HepG2 (cell line): ENCODE results near the gene CIAO2A. TPM values are rescaled to one million over a fixed set of nuclear protein-coding genes. Genes with fewer than 3 reads are reported as not detected.

Experiments used
- CBX1 ChIP-seq: IDR thresholded peaks from one replicate; pipeline ENCODE4 v1.6.1; 2016; ENCODE audit warnings: antibody characterized with exemption, low read depth
- DMAP1 ChIP-seq: IDR thresholded peaks from 2 replicates; pipeline ENCODE4 v1.6.1; 2016
- REL ChIP-seq: sonication (generic); formaldehyde crosslinking; conservative IDR thresholded peaks from 2 replicates; pipeline ENCODE4 v1.8.0; 2022; ENCODE audit warnings: mild to moderate bottlenecking, missing genetic modification reagents, moderate library complexity
- SAP130 ChIP-seq: IDR thresholded peaks from 2 replicates; pipeline ENCODE4 v1.6.1; 2016; ENCODE audit warnings: low read depth
- TAF1 ChIP-seq: sonication (generic); formaldehyde crosslinking; IDR thresholded peaks from 2 replicates; pipeline ENCODE4 v1.4.0; 2020; ENCODE audit warnings: missing genetic modification reagents
- ZFP36 ChIP-seq: fragments of 150-350 bp; IDR thresholded peaks from 2 replicates; pipeline ENCODE4 v1.6.1; 2018; ENCODE audit warnings: borderline replicate concordance, low read length, low read depth; ENCODE audit not compliant: partially characterized antibody
- ZMYM4 ChIP-seq: sonication (generic); formaldehyde crosslinking; IDR thresholded peaks from 2 replicates; pipeline ENCODE4 v1.8.1; 2023; ENCODE audit warnings: mild to moderate bottlenecking, missing genetic modification reagents
- ZNF317 ChIP-seq: sonication (generic); formaldehyde crosslinking; IDR thresholded peaks from 2 replicates; pipeline ENCODE4 v1.5.0; 2020; ENCODE audit warnings: mild to moderate bottlenecking, missing genetic modification reagents
- ZNF33A ChIP-seq: sonication (generic); formaldehyde crosslinking; IDR thresholded peaks from 2 replicates; pipeline ENCODE4 v1.5.1; 2020; ENCODE audit warnings: missing genetic modification reagents, mild to moderate bottlenecking, moderate library complexity, borderline replicate concordance
- ZNF605 ChIP-seq: sonication (generic); formaldehyde crosslinking; IDR thresholded peaks from 2 replicates; pipeline ENCODE4 v1.8.0; 2022; ENCODE audit warnings: mild to moderate bottlenecking, missing genetic modification reagents
- polyA plus RNA-seq, 8 experiments: library from polyadenylated mRNA; depleted of rRNA in 3 of 8; stranded (reverse) in 7 of 8; unstranded in 1 of 8; fragments of >200 nt; fragmentation: Illumina TruSeq in 4 of 8; extraction: Trizol in 4 of 8; gene quantifications; 2 replicates each; pipeline versions ENCODE4 v1.2.1 to v1.2.3, GENCODE V29; 2011 to 2016; ENCODE audit warnings: low read depth in 4 of 8, missing spikeins in 1 of 8, mixed read lengths in 1 of 8; ENCODE audit not compliant: insufficient read depth in 1 of 8
- total RNA-seq, 5 experiments: library from RNA; depleted of rRNA; stranded (reverse); fragments of >200 nt; fragmentation: Illumina TruSeq; extraction: Trizol; gene quantifications; 2 replicates each; pipeline ENCODE4 v1.2.3, GENCODE V29; 2016; ENCODE audit warnings: low read depth in 1 of 5
- TF ChIP-seq, protein P1 (sequence below): IDR thresholded peaks from 2 replicates; pipeline ENCODE4 v1.6.1; 2016; ENCODE audit warnings: missing compliant biosample characterization, missing genetic modification reagents, borderline replicate concordance
- TF ChIP-seq, protein P2 (sequence below): sonication (generic); formaldehyde crosslinking; IDR thresholded peaks from 2 replicates; pipeline ENCODE4 v1.5.0; 2020; ENCODE audit warnings: missing genetic modification reagents
- TF ChIP-seq, protein P3 (sequence below): IDR thresholded peaks from 2 replicates; pipeline ENCODE4 v1.6.1; 2016; ENCODE audit warnings: low read depth, control low read depth
- TF ChIP-seq, protein P4 (sequence below): sonication (generic); formaldehyde crosslinking; IDR thresholded peaks from 2 replicates; pipeline ENCODE4 v1.5.1; 2020; ENCODE audit warnings: mild to moderate bottlenecking, missing genetic modification reagents
- TF ChIP-seq, protein P5 (sequence below): sonication (generic); formaldehyde crosslinking; IDR thresholded peaks from 2 replicates; pipeline ENCODE4 v1.9.0; 2022; ENCODE audit warnings: low read depth, missing genetic modification reagents

The CIAO2A gene
- total and polyA plus RNA-seq, 2 of the 13 experiments (the other 11 are each of a cell fraction or from before 2014, with no cell fraction given), result 83.0 to 100 TPM

DNA sequence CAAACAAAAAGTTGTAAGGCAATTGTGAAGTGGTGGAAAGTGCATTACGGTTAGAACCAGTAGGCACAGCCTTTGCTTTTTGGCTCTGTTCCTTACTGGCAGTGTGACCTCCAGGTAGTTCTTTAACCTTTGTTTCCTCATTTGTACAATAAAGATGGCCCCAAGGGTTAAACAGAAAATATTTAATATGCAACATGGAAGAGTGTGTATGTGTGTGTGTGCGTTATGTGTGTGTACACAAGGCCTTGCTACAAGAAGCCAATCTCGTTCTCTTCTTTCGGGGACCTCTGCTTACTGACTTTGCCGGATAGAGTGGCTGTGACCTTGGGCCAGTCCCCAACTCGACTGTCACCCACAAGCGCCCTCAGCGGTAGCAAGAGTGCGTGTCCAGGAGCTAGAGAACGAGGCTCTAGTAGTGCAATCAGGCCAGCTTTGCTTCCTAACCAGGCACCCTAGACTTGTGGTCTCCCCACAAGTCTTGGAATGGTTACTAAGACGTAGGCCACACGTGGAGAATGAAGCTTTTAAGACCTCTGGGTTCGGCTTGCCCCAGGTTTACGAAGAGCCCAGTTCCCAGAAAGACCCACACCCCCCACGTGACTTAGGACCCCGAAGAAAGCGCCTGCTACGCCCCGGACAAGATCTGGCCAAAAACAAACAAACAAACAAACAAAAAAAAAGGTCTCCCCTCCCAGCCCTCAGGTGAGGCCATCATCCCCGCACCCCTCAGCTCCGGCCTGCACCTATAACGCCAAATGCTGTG lies 593 bp downstream of the CIAO2A start (continued):
- TF ChIP-seq, protein P1, sequence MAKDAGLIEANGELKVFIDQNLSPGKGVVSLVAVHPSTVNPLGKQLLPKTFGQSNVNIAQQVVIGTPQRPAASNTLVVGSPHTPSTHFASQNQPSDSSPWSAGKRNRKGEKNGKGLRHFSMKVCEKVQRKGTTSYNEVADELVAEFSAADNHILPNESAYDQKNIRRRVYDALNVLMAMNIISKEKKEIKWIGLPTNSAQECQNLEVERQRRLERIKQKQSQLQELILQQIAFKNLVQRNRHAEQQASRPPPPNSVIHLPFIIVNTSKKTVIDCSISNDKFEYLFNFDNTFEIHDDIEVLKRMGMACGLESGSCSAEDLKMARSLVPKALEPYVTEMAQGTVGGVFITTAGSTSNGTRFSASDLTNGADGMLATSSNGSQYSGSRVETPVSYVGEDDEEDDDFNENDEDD (CRISPR knock-in tag), result 0 out of 2 replicates have a peak, but pooled peaks have one; percentile 21
- TF ChIP-seq, protein P2, sequence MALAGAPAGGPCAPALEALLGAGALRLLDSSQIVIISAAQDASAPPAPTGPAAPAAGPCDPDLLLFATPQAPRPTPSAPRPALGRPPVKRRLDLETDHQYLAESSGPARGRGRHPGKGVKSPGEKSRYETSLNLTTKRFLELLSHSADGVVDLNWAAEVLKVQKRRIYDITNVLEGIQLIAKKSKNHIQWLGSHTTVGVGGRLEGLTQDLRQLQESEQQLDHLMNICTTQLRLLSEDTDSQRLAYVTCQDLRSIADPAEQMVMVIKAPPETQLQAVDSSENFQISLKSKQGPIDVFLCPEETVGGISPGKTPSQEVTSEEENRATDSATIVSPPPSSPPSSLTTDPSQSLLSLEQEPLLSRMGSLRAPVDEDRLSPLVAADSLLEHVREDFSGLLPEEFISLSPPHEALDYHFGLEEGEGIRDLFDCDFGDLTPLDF (CRISPR knock-in tag), result 0 out of 2 replicates have a peak, but pooled peaks have one; percentile 33
- TF ChIP-seq TAF1 (CRISPR knock-in tag) (0 out of 2 replicates have a peak, but pooled peaks have one; percentile 29), ZNF33A (CRISPR knock-in tag) (no peak), SAP130 (peak; percentile 70; the same call in 1 of the 2 replicates), ZNF317 (0 out of 2 replicates have a peak, but pooled peaks have one; percentile 1), ZNF605 (CRISPR knock-in tag) (0 out of 2 replicates have a peak, but pooled peaks have one; percentile 5), ZMYM4 (CRISPR knock-in tag) (peak; percentile 33; the same call in 1 of the 2 replicates), ZFP36 (no peak), DMAP1 (peak; percentile 42), REL (no peak), CBX1 (peak; percentile 42)
- TF ChIP-seq, protein P3, sequence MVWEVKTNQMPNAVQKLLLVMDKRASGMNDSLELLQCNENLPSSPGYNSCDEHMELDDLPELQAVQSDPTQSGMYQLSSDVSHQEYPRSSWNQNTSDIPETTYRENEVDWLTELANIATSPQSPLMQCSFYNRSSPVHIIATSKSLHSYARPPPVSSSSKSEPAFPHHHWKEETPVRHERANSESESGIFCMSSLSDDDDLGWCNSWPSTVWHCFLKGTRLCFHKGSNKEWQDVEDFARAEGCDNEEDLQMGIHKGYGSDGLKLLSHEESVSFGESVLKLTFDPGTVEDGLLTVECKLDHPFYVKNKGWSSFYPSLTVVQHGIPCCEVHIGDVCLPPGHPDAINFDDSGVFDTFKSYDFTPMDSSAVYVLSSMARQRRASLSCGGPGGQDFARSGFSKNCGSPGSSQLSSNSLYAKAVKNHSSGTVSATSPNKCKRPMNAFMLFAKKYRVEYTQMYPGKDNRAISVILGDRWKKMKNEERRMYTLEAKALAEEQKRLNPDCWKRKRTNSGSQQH (CRISPR knock-in tag), result 0 out of 2 replicates have a peak, but pooled peaks have one; percentile 16
- TF ChIP-seq, protein P4, sequence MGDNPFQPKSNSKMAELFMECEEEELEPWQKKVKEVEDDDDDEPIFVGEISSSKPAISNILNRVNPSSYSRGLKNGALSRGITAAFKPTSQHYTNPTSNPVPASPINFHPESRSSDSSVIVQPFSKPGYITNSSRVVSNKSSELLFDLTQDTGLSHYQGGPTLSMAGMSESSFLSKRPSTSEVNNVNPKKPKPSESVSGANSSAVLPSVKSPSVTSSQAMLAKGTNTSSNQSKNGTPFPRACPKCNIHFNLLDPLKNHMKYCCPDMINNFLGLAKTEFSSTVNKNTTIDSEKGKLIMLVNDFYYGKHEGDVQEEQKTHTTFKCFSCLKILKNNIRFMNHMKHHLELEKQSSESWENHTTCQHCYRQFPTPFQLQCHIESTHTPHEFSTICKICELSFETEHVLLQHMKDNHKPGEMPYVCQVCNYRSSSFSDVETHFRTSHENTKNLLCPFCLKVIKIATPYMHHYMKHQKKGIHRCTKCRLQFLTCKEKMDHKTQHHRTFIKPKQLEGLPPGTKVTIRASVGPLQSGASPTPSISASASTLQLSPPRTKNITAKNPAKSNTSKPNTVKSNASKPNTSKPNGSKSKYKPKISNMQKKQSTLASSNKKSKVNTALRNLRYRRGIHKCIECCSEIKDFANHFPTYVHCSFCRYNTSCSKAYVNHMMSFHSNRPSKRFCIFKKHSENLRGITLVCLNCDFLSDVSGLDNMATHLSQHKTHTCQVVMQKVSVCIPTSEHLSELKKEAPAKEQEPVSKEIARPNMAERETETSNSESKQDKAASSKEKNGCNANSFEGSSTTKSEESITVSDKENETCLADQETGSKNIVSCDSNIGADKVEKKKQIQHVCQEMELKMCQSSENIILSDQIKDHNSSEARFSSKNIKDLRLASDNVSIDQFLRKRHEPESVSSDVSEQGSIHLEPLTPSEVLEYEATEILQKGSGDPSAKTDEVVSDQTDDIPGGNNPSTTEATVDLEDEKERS, result no peak
- TF ChIP-seq, protein P5, sequence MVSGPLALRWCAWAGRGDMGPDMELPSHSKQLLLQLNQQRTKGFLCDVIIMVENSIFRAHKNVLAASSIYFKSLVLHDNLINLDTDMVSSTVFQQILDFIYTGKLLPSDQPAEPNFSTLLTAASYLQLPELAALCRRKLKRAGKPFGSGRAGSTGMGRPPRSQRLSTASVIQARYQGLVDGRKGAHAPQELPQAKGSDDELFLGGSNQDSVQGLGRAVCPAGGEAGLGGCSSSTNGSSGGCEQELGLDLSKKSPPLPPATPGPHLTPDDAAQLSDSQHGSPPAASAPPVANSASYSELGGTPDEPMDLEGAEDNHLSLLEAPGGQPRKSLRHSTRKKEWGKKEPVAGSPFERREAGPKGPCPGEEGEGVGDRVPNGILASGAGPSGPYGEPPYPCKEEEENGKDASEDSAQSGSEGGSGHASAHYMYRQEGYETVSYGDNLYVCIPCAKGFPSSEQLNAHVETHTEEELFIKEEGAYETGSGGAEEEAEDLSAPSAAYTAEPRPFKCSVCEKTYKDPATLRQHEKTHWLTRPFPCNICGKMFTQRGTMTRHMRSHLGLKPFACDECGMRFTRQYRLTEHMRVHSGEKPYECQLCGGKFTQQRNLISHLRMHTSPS (CRISPR knock-in tag), result 0 out of 2 replicates have a peak, but pooled peaks have one; percentile 25
